NAMALWA (cell line): ENCODE data around the gene EGFL8.

Experiments
- DNase-seq: peaks from one replicate; pipeline ENCODE4 v3.0.0-alpha.2; 2015; ENCODE audit warnings: low spot score

Gene EGFL8

GRCh38 chr6:32167761-32168262, 3.4 kb downstream of the EGFL8 start:
- no peak for DNase-seq

DNA sequence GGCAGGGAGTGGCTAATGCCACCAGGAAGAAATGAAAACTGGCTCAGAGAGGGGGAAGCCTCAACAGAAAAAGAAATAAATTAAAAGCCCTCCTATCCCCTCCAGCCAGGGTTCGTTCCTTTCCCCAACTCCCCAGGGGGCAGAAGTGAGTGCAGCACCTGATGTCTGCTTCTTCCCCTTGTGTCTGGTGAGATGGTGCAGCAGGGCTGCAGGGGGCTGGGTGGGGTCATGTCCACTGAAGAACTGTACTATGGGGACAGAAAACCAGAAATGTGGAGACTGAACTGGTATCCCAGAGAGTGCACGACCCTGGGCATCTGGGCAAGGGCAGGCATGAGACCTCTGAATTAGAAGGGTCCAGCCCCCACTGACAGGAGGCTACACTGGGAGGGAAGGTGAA, 4.0 kb downstream of the EGFL8 start:
- DNase-seq: no peak

DNA sequence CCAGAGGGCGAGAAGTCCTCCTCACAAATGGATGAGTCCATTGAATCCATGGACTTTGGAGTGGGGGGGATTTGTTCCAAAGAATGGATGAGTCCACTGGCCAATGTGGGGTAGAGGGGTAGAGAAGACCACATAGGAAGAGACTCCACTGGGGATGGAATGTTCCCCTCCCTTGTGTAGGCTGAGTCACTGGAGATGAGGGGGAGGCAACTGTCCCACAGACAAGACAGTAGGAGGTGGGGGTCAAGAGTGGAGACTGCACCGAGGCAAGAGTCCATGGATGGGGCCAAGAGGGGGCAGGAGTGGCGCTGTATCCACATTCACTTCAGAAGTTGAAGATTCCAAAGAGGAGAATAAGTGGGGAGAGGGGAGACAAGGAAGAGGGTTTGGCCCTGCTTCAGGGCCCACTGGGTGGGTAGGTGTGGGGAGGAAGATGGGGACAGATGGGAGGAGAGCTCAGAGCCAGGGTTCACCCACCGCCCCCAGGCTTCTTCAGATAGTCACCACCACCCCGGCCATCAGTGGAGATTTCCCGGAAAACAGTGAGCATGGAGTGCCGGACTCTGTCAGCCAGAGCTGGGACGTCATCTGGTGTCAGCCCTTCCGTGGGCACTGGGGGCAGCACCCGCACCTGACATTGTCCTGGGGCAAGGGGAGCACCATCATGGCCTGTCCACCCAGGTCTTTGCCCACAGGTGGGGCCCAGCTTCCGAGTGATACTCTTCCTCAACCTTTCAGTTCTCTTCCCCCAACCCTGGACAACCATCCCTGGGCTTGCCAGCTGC, 4.6 kb downstream of the EGFL8 start:
- DNase-seq: no peak

DNA sequence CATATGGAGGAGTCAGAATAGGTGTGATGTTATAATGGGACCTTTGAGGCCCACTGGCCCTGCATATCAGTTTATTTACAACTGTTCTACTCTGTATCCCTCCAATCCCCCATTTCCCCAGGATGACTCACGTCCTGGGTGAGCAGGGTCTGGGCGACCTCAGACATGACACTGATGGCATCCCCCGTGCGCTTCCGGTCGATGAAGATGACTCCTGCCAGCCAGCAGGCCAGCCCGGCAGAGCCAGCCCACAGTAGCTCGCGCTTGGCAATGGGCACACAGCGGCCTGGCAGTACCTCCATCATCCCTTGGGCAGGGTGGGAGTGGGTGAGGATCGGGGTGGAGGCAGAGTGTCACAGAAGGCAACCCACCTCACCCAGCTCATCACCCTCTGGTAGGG, 5.9 kb downstream of the EGFL8 start:
- DNase-seq: no peak

GRCh38 chr6:32171234-32171633, 6.8 kb downstream of the EGFL8 start:
- no peak for DNase-seq

GRCh38 chr6:32173051-32173727, 8.8 kb downstream of the EGFL8 start:
- no peak for DNase-seq

GRCh38 chr6:32174416-32174815, 10.0 kb downstream of the EGFL8 start:
- DNase-seq: no peak

- DNase-seq: peak; percentile 36
Observed at GRCh38 chr6:32175322-32175710, 10.9 kb downstream of the EGFL8 start.

- peak; percentile 96 for DNase-seq
Observed at GRCh38 chr6:32175711-32176475, 11.5 kb downstream of the EGFL8 start, which contains the start of gene AGPAT1. TSS of gene AGPAT1 (minus strand) at chr6:32176084. CDS start at chr6:32171496, 4,588 bp downstream.

GRCh38 chr6:32176476-32177182, 12.2 kb downstream of the EGFL8 start:
- DNase-seq: no peak

DNA sequence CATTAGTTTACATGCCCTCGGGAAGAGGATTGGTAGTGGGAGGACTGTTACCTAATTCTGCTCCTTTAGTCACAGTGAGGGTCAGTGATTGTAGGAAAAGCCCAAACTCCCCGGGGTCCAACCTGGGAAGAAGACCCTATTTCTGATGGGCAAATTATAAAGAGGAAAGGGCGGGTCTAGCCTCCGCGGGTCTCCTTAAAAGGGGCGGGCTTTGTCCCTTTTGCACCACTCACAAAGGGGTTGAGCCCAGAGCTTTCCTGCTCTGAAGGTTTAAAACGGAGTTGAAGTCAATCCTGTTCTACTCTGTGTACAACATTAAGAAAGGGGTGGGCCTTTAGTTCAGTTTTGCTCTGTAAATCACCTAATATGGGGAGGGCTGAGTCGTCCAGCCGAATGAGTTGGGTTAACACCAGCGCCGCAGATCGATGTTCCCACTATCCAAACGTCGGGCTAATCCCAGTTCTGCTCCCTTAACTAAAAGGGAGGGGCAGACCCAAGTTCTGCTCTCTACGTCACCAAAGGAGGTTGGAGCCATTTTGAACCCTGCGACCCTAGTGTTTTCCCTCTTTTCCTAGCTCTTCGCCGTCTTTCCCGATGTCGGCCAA, 12.9 kb downstream of the EGFL8 start:
- DNase-seq: peak; percentile 83

DNA sequence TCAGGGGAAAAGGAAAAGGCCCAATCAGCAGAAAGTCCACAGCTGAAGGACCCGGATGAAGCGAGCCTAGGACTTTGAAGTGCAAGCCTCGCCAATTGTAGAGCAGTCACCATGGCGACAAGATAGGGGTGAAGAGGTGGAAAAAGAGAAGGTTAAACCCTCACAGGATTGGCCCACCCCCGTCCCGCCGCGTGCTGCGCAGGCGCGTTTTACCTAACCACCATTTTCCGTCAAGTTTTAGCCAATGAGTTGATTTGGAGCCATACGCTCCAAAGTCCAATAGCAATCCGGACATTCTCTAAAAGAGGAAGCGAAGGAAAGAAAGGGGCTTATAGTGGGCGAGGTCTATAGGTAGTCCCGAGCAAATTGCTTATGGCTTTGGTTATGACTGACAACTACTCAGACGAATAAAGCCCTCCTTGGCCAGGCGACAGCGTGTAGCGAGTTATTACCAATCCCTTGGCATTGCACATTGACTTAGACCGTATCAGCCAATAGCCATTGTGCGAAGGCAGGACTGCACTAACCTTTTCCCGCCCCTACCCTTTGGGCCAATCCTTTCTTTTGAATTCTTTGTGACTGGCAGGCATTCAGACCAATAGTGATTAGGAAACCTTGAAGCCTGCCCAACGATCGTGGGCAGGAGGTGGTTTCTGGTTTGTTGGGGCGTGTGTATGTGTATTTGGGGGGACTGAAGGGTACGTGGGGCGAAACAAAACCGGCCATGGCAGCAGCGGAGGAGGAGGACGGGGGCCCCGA, 13.6 kb downstream of the EGFL8 start, which contains the start of gene RNF5:
RNF5 (plus strand) TSS at position 618 of the 759 bp plus-strand sequence; CDS start at position 725, 107 bp downstream.
- DNase-seq: peak; percentile 100

DNA sequence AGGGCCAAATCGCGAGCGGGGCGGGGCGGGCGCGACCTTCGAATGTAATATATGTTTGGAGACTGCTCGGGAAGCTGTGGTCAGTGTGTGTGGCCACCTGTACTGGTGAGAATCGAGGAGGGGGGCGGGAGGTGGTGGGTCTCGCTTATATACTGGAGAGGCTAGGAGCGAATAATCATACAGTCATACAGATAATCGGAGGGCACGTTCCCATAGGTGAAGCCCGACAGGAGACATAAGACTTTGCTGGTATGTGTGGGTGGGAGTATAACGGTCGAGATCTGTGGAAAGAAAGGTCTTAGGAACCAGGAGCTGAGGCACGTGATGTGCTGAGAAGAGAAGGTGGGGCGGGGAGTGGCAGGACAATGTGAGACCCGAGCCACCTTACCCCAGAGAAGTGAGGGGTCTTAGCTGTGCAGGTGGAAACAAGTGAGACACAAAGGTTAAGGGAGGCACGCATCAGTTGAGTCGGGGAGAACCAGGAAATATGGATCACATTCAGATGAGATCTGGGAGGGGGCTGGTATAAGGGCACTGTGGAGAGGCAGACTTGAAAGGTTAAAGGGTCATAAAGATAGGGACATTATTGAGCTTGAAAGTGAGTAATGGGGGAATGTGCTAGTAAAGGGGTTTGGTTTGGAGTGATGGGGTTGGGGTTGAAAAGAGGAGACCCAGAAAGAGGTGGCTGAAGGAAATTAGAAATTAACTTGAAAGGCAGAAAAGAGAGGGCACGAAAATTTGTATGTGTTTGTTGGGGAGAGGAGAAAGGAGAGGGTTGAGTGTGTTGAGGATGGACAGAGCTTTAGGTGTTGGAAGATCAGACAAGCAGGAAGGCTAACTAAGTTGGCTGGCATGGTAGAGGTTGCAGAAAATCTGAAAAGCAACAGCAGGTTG, 14.4 kb downstream of the EGFL8 start:
- DNase-seq: peak; percentile 39

DNA sequence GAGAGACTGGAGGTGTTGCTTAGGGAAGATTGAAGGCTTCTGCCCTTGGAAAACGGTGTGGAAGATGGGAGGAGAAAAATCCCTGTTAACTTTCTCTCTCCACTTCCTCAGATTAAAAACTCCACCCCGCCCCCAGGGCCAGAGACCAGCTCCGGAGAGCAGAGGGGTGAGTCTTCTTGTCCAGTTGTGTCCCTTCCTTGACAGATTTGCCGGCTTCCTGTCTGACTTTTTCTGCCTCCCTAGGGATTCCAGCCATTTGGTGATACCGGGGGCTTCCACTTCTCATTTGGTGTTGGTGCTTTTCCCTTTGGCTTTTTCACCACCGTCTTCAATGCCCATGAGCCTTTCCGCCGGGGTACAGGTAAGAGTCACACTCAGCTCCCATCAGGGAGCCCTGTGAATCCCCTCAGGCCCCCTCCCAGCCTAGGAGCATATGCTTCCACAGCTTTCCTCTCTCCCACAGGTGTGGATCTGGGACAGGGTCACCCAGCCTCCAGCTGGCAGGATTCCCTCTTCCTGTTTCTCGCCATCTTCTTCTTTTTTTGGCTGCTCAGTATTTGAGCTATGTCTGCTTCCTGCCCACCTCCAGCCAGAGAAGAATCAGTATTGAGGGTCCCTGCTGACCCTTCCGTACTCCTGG, 15.5 kb downstream of the EGFL8 start:
- no peak for DNase-seq

GRCh38 chr6:32181148-32181702, 16.8 kb downstream of the EGFL8 start:
- no peak for DNase-seq

DNA sequence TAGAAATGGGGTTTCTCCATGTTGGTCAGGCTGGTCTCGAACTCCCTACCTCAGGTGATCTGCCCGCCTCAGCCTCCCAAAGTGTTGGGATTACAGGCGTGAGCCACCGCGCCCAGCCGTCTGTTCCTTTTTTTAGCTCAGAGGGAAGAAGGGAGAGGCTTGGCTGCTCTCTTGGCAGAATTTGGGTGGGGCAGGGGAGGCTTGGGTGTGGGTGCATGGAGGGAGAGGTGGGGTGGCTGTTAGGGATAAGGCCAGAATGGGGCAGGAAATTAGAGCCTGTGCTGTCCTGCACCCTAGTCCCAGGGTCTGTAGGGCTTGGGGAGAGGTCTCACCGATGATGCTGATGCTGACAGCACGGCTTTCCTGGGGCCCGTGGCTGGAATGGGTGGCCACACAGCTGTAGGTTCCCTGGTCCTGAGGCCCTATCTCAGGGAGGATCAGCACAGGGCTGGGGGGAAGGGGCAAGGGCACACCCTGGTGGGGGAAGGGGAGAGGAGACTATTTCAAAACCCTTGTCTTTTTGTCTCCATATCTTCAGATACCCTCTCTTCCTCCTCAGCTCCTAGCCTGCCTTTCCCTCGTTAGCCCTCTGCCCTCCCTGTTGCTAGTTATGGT, 17.6 kb downstream of the EGFL8 start:
- DNase-seq: no peak

DNA sequence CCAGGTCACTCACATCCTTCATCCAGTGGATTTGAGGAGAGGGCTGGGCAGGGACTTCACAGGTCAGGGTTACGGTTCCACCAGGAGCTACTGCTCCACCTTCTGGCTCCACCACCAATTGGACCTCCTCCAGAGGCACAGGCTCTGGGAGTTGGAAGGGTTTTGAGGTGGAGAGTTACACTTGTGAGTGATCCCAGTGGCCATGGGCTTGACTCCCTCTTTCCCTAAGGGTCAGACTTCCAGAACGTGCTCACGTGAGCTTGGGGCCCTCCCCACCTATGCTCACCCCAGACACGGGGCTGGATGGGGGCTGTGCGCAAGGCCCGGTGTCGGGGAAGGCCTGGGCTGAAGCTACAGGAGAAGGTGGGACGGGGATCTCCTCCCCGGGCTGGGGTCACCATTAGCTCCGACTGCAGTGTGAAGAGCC, 18.2 kb downstream of the EGFL8 start:
- no peak for DNase-seq

DNA sequence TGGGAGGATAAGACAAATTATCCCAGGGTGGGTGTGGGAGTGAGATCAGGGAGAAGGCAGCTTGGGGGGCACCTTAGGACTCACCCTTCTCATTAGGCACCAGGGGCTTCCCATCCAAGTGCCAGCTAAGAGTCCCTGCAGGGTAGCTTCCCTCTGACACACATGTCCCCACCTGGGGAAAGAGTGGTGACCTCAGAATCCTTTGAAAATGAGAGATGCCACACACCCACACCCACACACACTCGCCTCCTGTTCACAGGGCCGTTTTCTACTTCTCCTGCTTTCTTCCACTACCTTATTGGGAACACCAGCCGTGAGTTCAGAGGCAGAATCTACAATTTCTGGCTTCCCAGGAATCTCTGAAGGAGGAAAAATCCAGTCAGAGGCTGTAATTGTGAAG, 18.6 kb downstream of the EGFL8 start:
- DNase-seq: no peak
